Colonic mucosa (tissue), 4 donors: ENCODE results near the gene GALNT9. TPM values are rescaled to one million over a fixed set of nuclear protein-coding genes. Genes with fewer than 3 reads are reported as not detected.
"Not testable (repeated sequence)": the region's sequence is repeated elsewhere in the genome, so short reads cannot be mapped to it uniquely, and the experiment has no call there.

Source experiments
- DNase-seq: peaks from one replicate; pipeline ENCODE4 v3.0.0-alpha.2; 2020
- H3K27ac ChIP-seq: fragments of 200-600 bp; one replicate; pipeline ENCODE4 v1.8.0; 2021
- H3K27me3 ChIP-seq: fragments of 200-600 bp; one replicate; pipeline ENCODE4 v1.8.0; 2021
- H3K36me3 ChIP-seq: fragments of 200-600 bp; one replicate; pipeline ENCODE4 v1.8.0; 2021
- H3K4me1 ChIP-seq: fragments of 200-600 bp; one replicate; pipeline ENCODE4 v1.8.0; 2021; ENCODE audit warnings: mild to moderate bottlenecking
- H3K4me3 ChIP-seq: fragments of 200-600 bp; one replicate; pipeline ENCODE4 v1.8.0; 2021
- H3K9ac ChIP-seq, 2 donors: one replicate each; pipeline ENCODE4 v1.7.0; 2013; ENCODE audit warnings: control low read depth in 2 of 2, low read depth in 2 of 2, low read length in 2 of 2
- H3K9me3 ChIP-seq: fragments of 200-600 bp; one replicate; pipeline ENCODE4 v1.8.0; 2021
- intact Hi-C: fragments of 100-400 bp; cut with DNase I; formaldehyde crosslinking; loops from one replicate; pipeline ENCODE4 v1.14.1; 2022
- total RNA-seq, 2 donors: library from RNA; stranded (reverse); fragmentation: NEBNext Ultra II Directional in 1 of 2; extraction: Animal tissue kit (Norgen Biotek cat#: 25700) in 1 of 2; gene quantifications; one replicate each; pipeline ENCODE4 v1.2.1, GENCODE V29; 2021
- TF ChIP-seq, protein P1 (sequence below): fragments of 200-600 bp; IDR thresholded peaks from one replicate; pipeline ENCODE4 v1.8.0; 2022; ENCODE audit warnings: antibody characterized with exemption, mild to moderate bottlenecking
- donor health status: healthy.
- donor health status: DM: no; HTN: no; CAD: no.
- donor health status: DM: no; HTN: no; CAD: no.

GALNT9 gene
- total RNA-seq, 2 donors from 2014 or later: 0.45 TPM; not detected in 1

DNA sequence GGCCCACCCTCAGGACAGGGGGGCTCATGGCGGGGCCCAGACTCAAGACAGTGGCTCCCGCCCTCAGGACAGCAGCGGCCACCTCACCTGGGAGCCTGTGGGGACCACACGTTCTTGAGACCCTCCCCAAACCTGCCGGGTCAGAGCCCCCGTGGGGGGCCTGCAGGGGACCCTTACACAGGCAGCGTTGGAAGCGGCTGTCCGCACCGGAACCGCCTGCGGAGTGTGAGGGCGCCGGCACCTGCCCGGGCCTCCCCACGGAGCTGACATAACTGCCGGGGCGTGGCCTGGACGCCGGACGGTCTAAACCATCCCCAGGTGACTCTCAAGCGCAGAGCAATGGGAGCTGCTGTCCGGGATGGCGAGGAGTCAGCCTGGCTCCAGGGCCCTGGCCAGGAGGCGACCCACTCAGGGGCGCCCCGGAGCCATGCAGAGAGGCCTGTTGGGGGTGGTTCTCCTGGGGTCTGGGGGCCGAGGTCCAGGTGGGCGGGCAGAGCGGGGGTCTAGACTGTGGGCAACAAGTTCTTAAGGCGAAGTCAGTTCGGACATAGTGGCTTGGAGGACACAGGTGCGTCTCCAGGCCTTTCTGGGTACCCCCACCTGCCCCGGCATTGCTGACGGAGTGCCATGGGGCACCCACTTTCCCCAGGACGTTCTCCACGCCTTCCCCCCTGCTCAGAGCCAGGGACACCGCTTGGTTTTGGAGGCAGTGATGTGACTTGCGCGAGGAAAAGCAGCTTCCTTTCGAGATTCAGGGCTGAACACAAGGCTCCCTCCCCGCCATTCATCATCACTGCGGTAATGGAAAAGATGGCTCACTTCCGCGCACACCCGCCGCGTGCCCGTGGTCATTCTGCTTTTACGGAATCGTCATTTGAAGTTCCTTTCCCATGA is 23.2 kb downstream of the GALNT9 start:
- Histone ChIP-seq H3K4me1 (no peaks in the 10 kb centered on the region), H3K4me3 (no peak overlapping the region), H3K27ac (no peak overlapping the region), H3K9me3 (no peaks in the 10 kb centered on the region), H3K36me3 (no peaks in the 10 kb centered on the region), H3K9ac (no peak overlapping the region), H3K27me3 (no peaks in the 10 kb centered on the region)
- no peak for DNase-seq
- TF ChIP-seq, protein P1, sequence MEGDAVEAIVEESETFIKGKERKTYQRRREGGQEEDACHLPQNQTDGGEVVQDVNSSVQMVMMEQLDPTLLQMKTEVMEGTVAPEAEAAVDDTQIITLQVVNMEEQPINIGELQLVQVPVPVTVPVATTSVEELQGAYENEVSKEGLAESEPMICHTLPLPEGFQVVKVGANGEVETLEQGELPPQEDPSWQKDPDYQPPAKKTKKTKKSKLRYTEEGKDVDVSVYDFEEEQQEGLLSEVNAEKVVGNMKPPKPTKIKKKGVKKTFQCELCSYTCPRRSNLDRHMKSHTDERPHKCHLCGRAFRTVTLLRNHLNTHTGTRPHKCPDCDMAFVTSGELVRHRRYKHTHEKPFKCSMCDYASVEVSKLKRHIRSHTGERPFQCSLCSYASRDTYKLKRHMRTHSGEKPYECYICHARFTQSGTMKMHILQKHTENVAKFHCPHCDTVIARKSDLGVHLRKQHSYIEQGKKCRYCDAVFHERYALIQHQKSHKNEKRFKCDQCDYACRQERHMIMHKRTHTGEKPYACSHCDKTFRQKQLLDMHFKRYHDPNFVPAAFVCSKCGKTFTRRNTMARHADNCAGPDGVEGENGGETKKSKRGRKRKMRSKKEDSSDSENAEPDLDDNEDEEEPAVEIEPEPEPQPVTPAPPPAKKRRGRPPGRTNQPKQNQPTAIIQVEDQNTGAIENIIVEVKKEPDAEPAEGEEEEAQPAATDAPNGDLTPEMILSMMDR: no peak
- intact Hi-C loops: no loop called here

DNA sequence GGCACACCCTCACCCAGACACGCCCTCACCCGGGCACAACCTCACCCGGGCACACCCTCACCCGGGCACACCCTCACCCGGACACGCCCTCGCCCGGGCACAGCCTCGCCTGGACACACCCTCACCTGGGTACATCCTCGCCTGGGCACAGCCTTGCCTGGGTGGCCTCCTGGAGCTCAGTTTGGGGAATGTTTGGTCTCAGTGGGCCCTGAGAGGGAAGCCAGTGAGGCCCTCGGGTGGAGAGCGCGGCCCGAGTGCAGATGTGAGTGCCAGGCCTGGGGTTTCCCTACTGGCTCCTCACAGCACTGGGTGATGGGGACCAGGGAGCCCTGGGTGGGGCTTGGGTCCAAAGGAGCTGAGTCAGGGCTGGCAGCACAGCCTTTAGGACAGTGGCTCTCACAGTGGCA is 23.8 kb downstream of the GALNT9 start:
- Histone ChIP-seq H3K36me3 (no peaks in the 10 kb centered on the region), H3K27me3 (no peaks in the 10 kb centered on the region), H3K27ac (no peak overlapping the region), H3K9ac (no peak overlapping the region), H3K9me3 (no peaks in the 10 kb centered on the region), H3K4me1 (no peaks in the 10 kb centered on the region), H3K4me3 (no peak overlapping the region)
- TF ChIP-seq, protein P1: no peak
- no peak for DNase-seq
- intact Hi-C loops: no loop called here

DNA sequence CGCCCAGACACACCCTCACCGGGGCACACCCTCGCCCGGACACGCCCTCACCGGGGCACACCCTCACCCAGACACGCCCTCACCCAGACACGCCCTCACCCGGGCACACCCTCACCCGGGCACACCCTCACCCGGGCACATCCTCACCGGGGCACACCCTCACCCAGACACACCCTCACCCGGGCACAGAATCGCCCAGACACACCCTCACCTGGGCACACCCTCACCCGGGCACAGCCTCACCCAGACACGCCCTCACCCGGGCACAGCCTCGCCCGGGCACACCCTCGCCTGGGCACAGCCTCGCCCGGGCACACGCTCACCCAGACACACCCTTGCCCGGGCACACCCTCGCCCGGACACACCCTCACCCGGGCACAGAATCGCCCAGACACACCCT is 24.5 kb downstream of the GALNT9 start:
- H3K9ac ChIP-seq, H3K27me3 ChIP-seq, H3K27ac ChIP-seq, H3K9me3 ChIP-seq, H3K4me1 ChIP-seq, DNase-seq, intact Hi-C loops, H3K4me3 ChIP-seq, H3K36me3 ChIP-seq: not testable (repeated sequence)

DNA sequence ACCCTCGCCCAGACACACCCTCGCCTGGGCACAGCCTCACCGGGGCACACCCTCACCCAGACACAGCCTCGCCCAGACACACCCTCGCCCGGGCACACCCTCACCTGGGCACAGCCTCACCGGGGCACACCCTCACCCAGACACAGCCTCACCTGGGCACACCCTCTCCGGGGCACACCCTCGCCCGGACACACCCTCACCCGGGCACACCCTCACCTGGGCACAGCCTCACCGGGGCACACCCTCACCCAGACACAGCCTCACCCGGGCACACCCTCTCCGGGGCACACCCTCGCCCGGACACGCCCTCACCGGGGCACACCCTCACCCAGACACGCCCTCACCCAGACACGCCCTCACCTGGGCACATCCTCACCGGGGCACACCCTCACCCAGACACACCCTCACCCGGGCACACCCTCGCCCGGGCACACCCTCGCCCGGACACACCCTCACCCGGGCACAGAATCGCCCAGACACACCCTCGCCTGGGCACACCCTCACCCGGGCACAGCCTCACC is 25.5 kb downstream of the GALNT9 start:
- H3K27ac ChIP-seq, DNase-seq, intact Hi-C loops: not testable (repeated sequence)

DNA sequence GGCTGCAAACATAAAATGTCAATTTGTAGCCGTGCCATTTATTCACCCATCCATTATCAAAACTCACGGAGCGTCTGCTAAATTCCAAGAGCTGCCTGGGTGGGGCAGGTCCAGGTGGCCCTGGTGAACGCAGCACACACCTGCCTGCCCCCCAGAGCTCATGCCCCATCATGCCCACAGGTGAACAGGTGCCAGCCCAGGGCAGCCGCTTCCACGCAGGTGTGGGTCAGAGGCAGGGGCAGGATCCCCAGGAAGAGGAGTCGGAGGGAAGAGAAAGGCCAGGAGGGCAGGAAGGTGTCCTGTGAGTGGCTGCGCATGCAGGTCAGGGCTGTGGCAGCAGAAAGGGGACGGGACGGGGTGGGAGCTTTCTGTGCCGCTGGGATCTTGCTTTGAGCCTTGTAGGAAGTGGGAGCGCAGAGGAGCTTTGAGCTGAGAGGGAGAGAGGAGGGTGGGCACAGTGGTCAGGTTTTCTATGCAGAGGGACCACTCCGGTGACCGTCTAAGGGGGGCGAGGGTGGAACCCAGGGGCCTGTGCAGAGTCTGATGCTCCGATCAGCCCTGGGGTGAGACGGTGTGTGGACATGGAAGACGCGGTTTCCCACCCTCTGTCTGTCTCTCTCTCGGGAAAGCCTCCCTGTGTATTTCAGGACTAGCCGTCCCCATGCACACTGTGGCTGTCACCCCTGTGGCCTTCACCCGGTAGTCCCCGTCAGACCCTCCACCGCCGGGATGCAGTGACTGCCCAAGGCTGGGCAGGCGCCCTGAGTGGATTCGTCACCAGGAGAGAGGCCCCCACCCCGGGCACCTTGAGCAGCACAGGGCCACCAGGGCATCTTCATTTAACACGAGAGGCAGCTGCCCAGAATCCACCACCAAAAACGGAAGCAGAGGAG is 26.7 kb downstream of the GALNT9 start:
- Histone ChIP-seq H3K27ac (no peak overlapping the region), H3K4me1 (no peaks in the 10 kb centered on the region), H3K36me3 (no peaks in the 10 kb centered on the region), H3K27me3 (no peaks in the 10 kb centered on the region), H3K9ac (no peak overlapping the region), H3K4me3 (no peak overlapping the region), H3K9me3 (no peaks in the 10 kb centered on the region)
- no peak for DNase-seq
- intact Hi-C loops: no loop called here
- TF ChIP-seq, protein P1: no peak

More for the DNA sequence above, 25.5 kb downstream of the GALNT9 start:
- not testable (repeated sequence) for H3K27me3 ChIP-seq, H3K9ac ChIP-seq, H3K4me1 ChIP-seq, H3K9me3 ChIP-seq, H3K4me3 ChIP-seq, H3K36me3 ChIP-seq
